NCI-H446 treated with DMSO at 0.1 percent for 48 hours (cell line): ENCODE results near the gene STS.

ENCODE experiments used
- DNase-seq: peaks from one replicate; lab custom pipeline; 2025; lab: John Stamatoyannopoulos, UW

STS gene

GRCh38 chrX:7147413-7147977 lies at the start of gene STS:
Gene STS, plus strand, starts transcription at chrX:7147712. Its CDS starts 105,488 bp downstream, at chrX:7253200.
- DNase-seq = no peak

GRCh38 chrX:7100022-7100421 lies 47.5 kb upstream of the STS start:
- no peak for DNase-seq

- DNase-seq = no peak
These were observed 45.4 kb upstream of the STS start for GRCh38 chrX:7102119-7102518.

- no peak for DNase-seq
These were observed 40.9 kb upstream of the STS start for GRCh38 chrX:7106649-7107048.

- no peak for DNase-seq
These were observed 39.5 kb upstream of the STS start for GRCh38 chrX:7108030-7108429.

GRCh38 chrX:7109049-7109531 lies 38.4 kb upstream of the STS start:
- no peak for DNase-seq

GRCh38 chrX:7109838-7110793 lies 37.4 kb upstream of the STS start:
- DNase-seq = no peak

- DNase-seq = no peak
These were observed 36.7 kb upstream of the STS start for GRCh38 chrX:7110821-7111276.

- DNase-seq = no peak
These were observed 36.0 kb upstream of the STS start for GRCh38 chrX:7111518-7111917.

GRCh38 chrX:7112071-7112470 lies 35.4 kb upstream of the STS start:
- no peak for DNase-seq

GRCh38 chrX:7115557-7115956 lies 32.0 kb upstream of the STS start:
- DNase-seq = no peak

GRCh38 chrX:7116081-7116480 lies 31.4 kb upstream of the STS start:
- no peak for DNase-seq

- DNase-seq = no peak
These were observed 29.9 kb upstream of the STS start for GRCh38 chrX:7117587-7117986.

GRCh38 chrX:7119950-7120877 lies 27.3 kb upstream of the STS start:
- DNase-seq = no peak

GRCh38 chrX:7120878-7121219 lies 26.7 kb upstream of the STS start:
- DNase-seq = no peak

- DNase-seq = no peak
These were observed 20.5 kb upstream of the STS start for GRCh38 chrX:7127056-7127455.

- DNase-seq = no peak
These were observed 15.9 kb upstream of the STS start for GRCh38 chrX:7131621-7132020.

GRCh38 chrX:7132335-7133049 lies 15.0 kb upstream of the STS start:
- no peak for DNase-seq

- no peak for DNase-seq
These were observed 14.5 kb upstream of the STS start for GRCh38 chrX:7133050-7133440.

GRCh38 chrX:7134981-7135380 lies 12.5 kb upstream of the STS start:
- DNase-seq = no peak

GRCh38 chrX:7139202-7140081 lies 8.1 kb upstream of the STS start:
- DNase-seq = no peak
